GM12878 (cell line): Measurements from ENCODE around the gene TTI1. TPM values are rescaled to one million over a fixed set of nuclear protein-coding genes. Genes with fewer than 3 reads are reported as not detected.

Source experiments
- polyA plus RNA-seq, 11 experiments: library from polyadenylated mRNA; depleted of rRNA in 4 of 11; unstranded in 6 of 11; stranded (reverse) in 5 of 11; fragments of >200 nt; fragmentation: Nextera tagmentation in 4 of 11; fragmentation: Illumina TruSeq in 1 of 11; extraction: Ambion mirVana in 4 of 11; extraction: Trizol in 1 of 11; gene quantifications; 1 replicate in 1 of 11; 2 replicates in 10 of 11; pipeline versions ENCODE4 v1.2.1 to v1.2.3, GENCODE V29; 2011 to 2016; ENCODE audit warnings: inconsistent platforms in 2 of 11, missing spikeins in 2 of 11, low read depth in 1 of 11
- total RNA-seq, 4 experiments: library from RNA; depleted of rRNA in 3 of 4; stranded (reverse); fragments of >200 nt in 3 of 4; fragmentation: Illumina TruSeq in 1 of 4; extraction: Trizol in 1 of 4; gene quantifications; 2 replicates each; pipeline versions ENCODE4 v1.2.1 to v1.2.3, GENCODE V29; 2013 to 2021

TTI1 gene
- total and polyA plus RNA-seq, 10 of the 15 experiments (the other 5 are each of a cell fraction or from before 2014, with no cell fraction given), result 5.3 to 44.6 (median 24.9) TPM

Other genes with a start within 250 kb of the TTI1 start
- 0.65 and 1.3 TPM in 2 replicates for gene VSTM2L, start 130.3 kb downstream of the TTI1 start, total RNA-seq (2014; rRNA removed)
- 0.22 and 0.23 TPM in 2 replicates for gene VSTM2L, start 130.3 kb downstream of the TTI1 start, total RNA-seq (2014; rRNA removed; fragmentation: Illumina TruSeq; extraction: Trizol)
- gene VSTM2L, start 130.3 kb downstream of the TTI1 start, total RNA-seq (2021), result 1.3 and 1.5 TPM in 2 replicates
- not detected in 2 replicates for gene VSTM2L, start 130.3 kb downstream of the TTI1 start, polyA plus RNA-seq (2011; rRNA removed)
- gene VSTM2L, start 130.3 kb downstream of the TTI1 start, polyA plus RNA-seq (2014; fragmentation: Illumina TruSeq; extraction: Trizol), result 0.35 TPM in 1 of 2 replicates, not detected in the other
- under 1 TPM in 1 of 2 experiments, not detected in 1; 0.05 TPM for gene VSTM2L, start 130.3 kb downstream of the TTI1 start, polyA plus RNA-seq (2014; fragmentation: Nextera tagmentation; extraction: Ambion mirVana)
- gene VSTM2L, start 130.3 kb downstream of the TTI1 start, polyA plus RNA-seq (2014; rRNA removed), result 0.67 and 0.90 TPM in 2 replicates
- gene VSTM2L, start 130.3 kb downstream of the TTI1 start, polyA plus RNA-seq (2016; fragmentation: Nextera tagmentation; extraction: Ambion mirVana), result under 1 TPM; 0.36 to 1.00 TPM
- gene RPRD1B, start 290 bp upstream of the TTI1 start, total RNA-seq (2014; rRNA removed), result 29.7 and 33.6 TPM in 2 replicates
- gene RPRD1B, start 290 bp upstream of the TTI1 start, total RNA-seq (2014; rRNA removed; fragmentation: Illumina TruSeq; extraction: Trizol), result 18.0 and 18.2 TPM in 2 replicates
- 30.1 and 30.5 TPM in 2 replicates for gene RPRD1B, start 290 bp upstream of the TTI1 start, total RNA-seq (2021)
- gene RPRD1B, start 290 bp upstream of the TTI1 start, polyA plus RNA-seq (2011; rRNA removed), result 37.1 and 44.4 TPM in 2 replicates
- 40.2 and 50.9 TPM in 2 replicates for gene RPRD1B, start 290 bp upstream of the TTI1 start, polyA plus RNA-seq (2014; fragmentation: Illumina TruSeq; extraction: Trizol)
- 10 to 100 TPM in 1 of 2 experiments, 1 to 10 TPM in 1; 5.2 to 10.7 TPM for gene RPRD1B, start 290 bp upstream of the TTI1 start, polyA plus RNA-seq (2014; fragmentation: Nextera tagmentation; extraction: Ambion mirVana)
- 29.6 and 29.7 TPM in 2 replicates for gene RPRD1B, start 290 bp upstream of the TTI1 start, polyA plus RNA-seq (2014; rRNA removed)
- 10 to 100 TPM; 30.3 to 30.4 TPM for gene RPRD1B, start 290 bp upstream of the TTI1 start, polyA plus RNA-seq (2016; fragmentation: Nextera tagmentation; extraction: Ambion mirVana)
- gene TGM2, start 131.8 kb upstream of the TTI1 start, total RNA-seq (2014; rRNA removed), result 0.85 and 0.87 TPM in 2 replicates
- gene TGM2, start 131.8 kb upstream of the TTI1 start, total RNA-seq (2014; rRNA removed; fragmentation: Illumina TruSeq; extraction: Trizol), result 0.45 and 0.51 TPM in 2 replicates
- 1.2 and 1.8 TPM in 2 replicates for gene TGM2, start 131.8 kb upstream of the TTI1 start, total RNA-seq (2021)
- 0.85 and 1.9 TPM in 2 replicates for gene TGM2, start 131.8 kb upstream of the TTI1 start, polyA plus RNA-seq (2011; rRNA removed)
- 0.30 and 0.54 TPM in 2 replicates for gene TGM2, start 131.8 kb upstream of the TTI1 start, polyA plus RNA-seq (2014; fragmentation: Illumina TruSeq; extraction: Trizol)
- gene TGM2, start 131.8 kb upstream of the TTI1 start, polyA plus RNA-seq (2014; fragmentation: Nextera tagmentation; extraction: Ambion mirVana), result under 1 TPM; 0.11 to 0.16 TPM
- gene TGM2, start 131.8 kb upstream of the TTI1 start, polyA plus RNA-seq (2014; rRNA removed), result 0.68 and 1.1 TPM in 2 replicates
- gene TGM2, start 131.8 kb upstream of the TTI1 start, polyA plus RNA-seq (2016; fragmentation: Nextera tagmentation; extraction: Ambion mirVana), result under 1 TPM; 0.25 to 0.47 TPM
- not detected in 2 replicates for gene KIAA1755, start 227.3 kb upstream of the TTI1 start, total RNA-seq (2014; rRNA removed)
- not detected in 2 replicates for gene KIAA1755, start 227.3 kb upstream of the TTI1 start, total RNA-seq (2014; rRNA removed; fragmentation: Illumina TruSeq; extraction: Trizol)
- not detected in 2 replicates for gene KIAA1755, start 227.3 kb upstream of the TTI1 start, total RNA-seq (2021)
- gene KIAA1755, start 227.3 kb upstream of the TTI1 start, polyA plus RNA-seq (2011; rRNA removed), result not detected in 2 replicates
- not detected in 2 replicates for gene KIAA1755, start 227.3 kb upstream of the TTI1 start, polyA plus RNA-seq (2014; fragmentation: Illumina TruSeq; extraction: Trizol)
- not detected for gene KIAA1755, start 227.3 kb upstream of the TTI1 start, polyA plus RNA-seq (2014; fragmentation: Nextera tagmentation; extraction: Ambion mirVana)
- not detected in 2 replicates for gene KIAA1755, start 227.3 kb upstream of the TTI1 start, polyA plus RNA-seq (2014; rRNA removed)
- not detected for gene KIAA1755, start 227.3 kb upstream of the TTI1 start, polyA plus RNA-seq (2016; fragmentation: Nextera tagmentation; extraction: Ambion mirVana)